Rectal smooth muscle tissue (tissue), 1 donor: ENCODE measurements around the gene DAB1.

Source experiments
- H3K27ac ChIP-seq: one replicate; pipeline ENCODE4 v1.7.0; 2013; ENCODE audit warnings: low read depth, low read length, inconsistent platforms
- H3K27me3 ChIP-seq: one replicate; pipeline ENCODE4 v1.7.0; 2013; ENCODE audit warnings: low read length; ENCODE audit not compliant: control insufficient read depth, insufficient read depth
- H3K36me3 ChIP-seq: one replicate; pipeline ENCODE4 v1.7.0; 2013; ENCODE audit warnings: low read length; ENCODE audit not compliant: control insufficient read depth, insufficient read depth
- H3K4me1 ChIP-seq: one replicate; pipeline ENCODE4 v1.7.0; 2013; ENCODE audit warnings: low read length; ENCODE audit not compliant: control insufficient read depth, insufficient read depth
- H3K4me3 ChIP-seq: one replicate; pipeline ENCODE4 v1.7.0; 2013; ENCODE audit warnings: low read length
- H3K9ac ChIP-seq: one replicate; pipeline ENCODE4 v1.7.0; 2013; ENCODE audit warnings: low read length

The DAB1 gene

DNA sequence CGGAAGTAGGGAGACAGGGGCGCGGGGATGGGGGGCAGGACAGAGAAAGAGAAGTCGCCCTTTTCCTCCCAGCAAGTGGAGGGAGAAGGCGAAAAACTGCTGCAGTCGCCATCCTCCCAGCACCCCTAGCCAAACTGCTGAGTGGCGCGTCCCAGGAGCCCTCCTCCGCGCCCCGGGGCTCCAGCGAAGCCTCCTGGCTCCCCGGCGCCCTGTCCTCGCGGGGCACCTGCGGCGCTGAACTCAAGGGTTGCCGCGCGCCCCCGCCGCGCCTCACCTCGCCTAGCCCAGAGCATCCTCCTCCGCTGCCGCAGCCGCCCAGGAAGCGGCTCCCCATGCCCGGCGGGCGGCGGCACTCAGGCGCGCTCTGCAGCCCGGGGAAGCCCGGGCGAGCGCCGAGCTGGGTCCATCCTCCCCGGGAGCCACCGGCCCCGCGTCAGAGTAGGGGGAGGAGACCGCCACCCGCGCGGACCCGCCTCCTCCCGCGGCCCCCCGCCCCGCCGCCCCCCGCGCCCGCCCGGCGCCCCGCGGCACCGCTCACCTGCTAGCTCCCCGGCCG, at the start of gene DAB1:
Gene DAB1, minus strand, starts transcription at position 405 of the 556 bp plus-strand sequence. CDS start 133,030 bp downstream, outside the sequence.
- H3K4me1 ChIP-seq, result no peaks in the 10 kb centered on the region
- no peaks in the 10 kb centered on the region for H3K36me3 ChIP-seq
- peak within 1 kb of the TSS; percentile 54 for H3K4me3 ChIP-seq
- no peak within 1 kb of the TSS for H3K27ac ChIP-seq
- no peak within 1 kb of the TSS for H3K9ac ChIP-seq
- peaks cover 6% of the 10 kb centered on the region for H3K27me3 ChIP-seq

DNA sequence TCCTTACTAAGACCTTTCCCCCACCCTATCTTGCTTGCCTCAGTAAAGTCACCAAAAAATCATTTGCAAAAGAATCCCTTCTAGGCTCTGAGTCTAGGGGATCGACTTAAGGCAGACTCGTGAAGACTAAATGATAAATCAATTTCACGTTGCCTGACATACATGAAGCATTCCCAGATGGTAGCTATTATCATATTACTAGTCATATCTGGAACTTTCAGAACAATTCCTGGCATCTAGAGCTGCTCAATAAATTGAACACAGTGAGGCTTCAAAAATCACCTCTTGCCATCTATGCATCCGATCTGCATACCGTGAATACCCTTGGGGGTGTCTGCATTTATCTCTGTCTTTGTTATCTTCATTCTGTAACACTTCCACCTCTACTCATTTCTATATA, 49.6 kb upstream of the DAB1 start:
- Histone ChIP-seq H3K9ac (no peak overlapping the region), H3K27me3 (no peaks in the 10 kb centered on the region), H3K27ac (no peak overlapping the region), H3K4me3 (no peak overlapping the region), H3K4me1 (no peaks in the 10 kb centered on the region), H3K36me3 (no peaks in the 10 kb centered on the region)

DNA sequence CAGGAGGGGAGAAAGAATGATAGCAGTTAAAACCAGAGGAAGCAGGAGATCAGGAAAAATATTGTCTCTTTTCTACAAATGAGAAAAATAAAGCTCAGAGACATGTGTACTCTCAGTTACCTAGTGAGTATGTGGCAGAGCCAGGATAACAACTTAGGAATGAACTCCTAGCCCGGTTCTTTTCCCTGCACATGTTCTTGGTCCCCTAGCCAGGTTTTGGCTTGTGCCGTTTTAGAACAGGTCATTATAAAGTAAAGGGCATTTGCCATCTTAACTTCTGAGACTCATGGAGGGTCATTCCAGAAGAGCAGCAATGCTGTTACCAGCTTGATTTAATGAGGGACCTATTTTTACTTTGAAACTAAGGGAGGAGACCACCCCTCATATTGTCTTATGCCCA, 48.1 kb upstream of the DAB1 start:
- H3K4me3 ChIP-seq, result no peak overlapping the region
- H3K4me1 ChIP-seq, result no peaks in the 10 kb centered on the region
- no peak overlapping the region for H3K27ac ChIP-seq
- H3K27me3 ChIP-seq, result no peaks in the 10 kb centered on the region
- H3K9ac ChIP-seq, result no peak overlapping the region
- H3K36me3 ChIP-seq, result no peaks in the 10 kb centered on the region

DNA sequence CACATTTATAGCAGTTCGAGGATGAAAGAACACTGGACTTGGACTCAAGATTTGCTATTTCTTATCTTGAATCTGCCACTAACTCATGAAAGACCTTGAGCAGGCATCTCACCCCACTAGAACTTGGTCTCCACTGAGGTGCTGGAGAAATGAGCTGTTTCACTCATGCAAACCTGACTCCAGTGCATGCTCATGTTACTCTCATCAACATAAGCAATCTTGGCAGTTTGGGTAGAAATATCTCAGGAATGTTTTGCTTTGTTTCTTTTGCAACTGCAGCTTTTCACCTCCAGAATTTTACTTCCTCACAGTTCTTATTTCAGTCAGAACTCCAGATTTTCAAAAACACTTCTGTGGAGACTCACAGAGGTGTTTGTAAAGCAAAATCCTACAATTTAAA, 46.2 kb upstream of the DAB1 start:
- Histone ChIP-seq H3K4me3 (no peak overlapping the region), H3K4me1 (no peaks in the 10 kb centered on the region), H3K27ac (no peak overlapping the region), H3K9ac (no peak overlapping the region), H3K27me3 (no peaks in the 10 kb centered on the region), H3K36me3 (no peaks in the 10 kb centered on the region)

DNA sequence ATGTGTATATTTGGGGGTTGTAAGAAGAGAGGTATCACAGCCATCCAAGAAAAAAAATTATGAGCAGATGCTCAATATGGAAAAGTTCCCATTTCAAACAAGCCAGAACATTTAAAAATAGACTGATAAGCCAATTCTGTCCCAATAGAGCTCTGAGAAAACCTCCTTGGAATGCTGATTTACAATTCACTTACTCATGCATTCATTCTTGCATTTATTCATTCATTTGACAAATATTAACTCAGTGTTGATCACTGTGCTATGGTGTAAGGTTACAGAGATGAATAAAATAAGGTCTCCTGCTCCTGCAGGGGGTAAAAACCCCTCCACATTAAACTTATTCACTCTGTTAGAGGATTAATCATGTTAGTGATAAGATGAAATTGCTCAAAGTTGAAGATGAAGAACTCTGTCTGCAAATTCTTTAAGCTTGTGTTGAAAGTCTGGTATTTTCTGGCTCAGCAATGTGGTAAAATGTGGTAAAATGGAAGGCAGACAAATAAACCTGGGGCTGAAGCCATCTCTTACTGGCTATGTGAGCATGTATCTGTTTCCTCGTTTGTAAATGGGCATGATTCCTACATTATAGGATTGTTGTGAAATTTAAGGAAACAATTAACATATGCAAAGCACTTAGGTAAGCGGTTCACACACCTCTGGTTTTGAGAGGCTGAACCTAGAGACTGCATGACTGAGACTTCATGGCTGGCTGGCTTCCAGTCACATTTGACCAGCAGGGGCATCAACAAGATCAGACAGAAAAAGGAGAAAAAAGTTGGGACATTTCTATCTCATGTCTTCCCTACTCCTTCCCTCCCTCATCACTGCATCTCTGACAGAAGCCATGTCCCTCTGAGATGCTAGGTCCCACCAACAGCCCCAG, 45.0 kb upstream of the DAB1 start:
- H3K4me1 ChIP-seq, result no peaks in the 10 kb centered on the region
- H3K36me3 ChIP-seq, result no peaks in the 10 kb centered on the region
- no peak overlapping the region for H3K4me3 ChIP-seq
- H3K27me3 ChIP-seq, result no peaks in the 10 kb centered on the region
- H3K9ac ChIP-seq, result no peak overlapping the region
- H3K27ac ChIP-seq, result no peak overlapping the region

DNA sequence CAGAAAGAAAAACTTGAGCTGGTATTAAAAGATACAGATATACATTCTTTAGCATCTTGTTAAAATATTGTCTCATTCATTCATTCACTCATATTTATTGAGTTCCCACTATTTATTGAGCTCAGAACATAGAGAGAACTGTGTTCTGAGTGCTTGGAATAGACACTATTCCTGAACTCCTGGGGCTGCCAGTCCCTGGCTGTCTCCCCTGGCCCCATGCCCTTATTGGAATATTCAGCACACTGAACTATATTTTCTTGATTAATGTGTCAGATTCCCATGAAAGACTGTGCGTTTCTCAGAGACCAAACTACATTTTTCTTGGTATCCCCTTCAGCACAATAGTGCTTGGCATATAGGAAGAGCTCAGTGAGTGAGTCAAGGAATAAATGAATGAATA, 44.0 kb upstream of the DAB1 start:
- H3K9ac ChIP-seq, result no peak overlapping the region
- no peaks in the 10 kb centered on the region for H3K36me3 ChIP-seq
- no peak overlapping the region for H3K4me3 ChIP-seq
- H3K27me3 ChIP-seq, result no peaks in the 10 kb centered on the region
- H3K4me1 ChIP-seq, result no peaks in the 10 kb centered on the region
- H3K27ac ChIP-seq, result no peak overlapping the region

DNA sequence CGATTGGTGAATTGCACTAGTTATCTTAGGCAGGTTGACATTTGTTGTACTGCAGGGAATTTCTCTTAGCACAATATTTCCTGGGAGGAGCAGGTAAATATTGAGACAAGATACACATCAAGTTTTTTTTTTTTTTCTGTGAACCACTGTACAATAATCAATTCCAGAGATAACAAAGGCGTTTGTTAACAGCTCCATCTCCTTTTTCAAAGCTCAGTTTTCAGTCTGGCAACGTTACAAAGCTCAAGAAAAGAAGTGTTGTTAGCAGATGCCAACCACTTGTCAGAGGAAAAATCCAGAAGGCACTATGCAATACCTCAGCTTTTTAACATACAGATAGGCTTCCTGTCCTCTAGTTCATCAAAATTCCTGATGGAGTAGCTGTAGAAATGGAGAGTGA, 40.9 kb upstream of the DAB1 start:
- H3K27me3 ChIP-seq, result no peaks in the 10 kb centered on the region

DNA sequence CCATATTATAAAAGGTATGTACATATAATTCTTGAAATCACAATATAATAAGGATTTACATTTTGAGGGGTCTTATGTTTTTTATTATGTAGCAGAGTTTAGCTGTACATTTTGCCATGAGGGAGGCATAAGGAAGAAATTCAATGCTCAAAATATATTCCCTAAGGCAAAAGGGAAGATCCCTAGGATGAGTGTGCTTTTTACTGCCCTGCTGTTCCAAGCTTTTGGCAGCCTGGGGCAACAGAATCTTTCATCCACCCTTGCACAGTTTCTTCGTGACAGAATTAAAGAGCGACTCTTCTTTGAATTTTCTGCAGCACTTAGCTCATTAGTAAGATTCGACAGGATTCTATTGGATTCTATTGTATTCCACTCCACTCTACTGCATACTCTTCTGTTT, 39.5 kb upstream of the DAB1 start:
- Histone ChIP-seq H3K27me3 (no peaks in the 10 kb centered on the region), H3K27ac (no peak overlapping the region), H3K36me3 (no peaks in the 10 kb centered on the region), H3K9ac (no peak overlapping the region), H3K4me1 (no peaks in the 10 kb centered on the region), H3K4me3 (no peak overlapping the region)

More for the DNA sequence above, 40.9 kb upstream of the DAB1 start:
- H3K9ac ChIP-seq, result no peak overlapping the region
- no peak overlapping the region for H3K4me3 ChIP-seq
- H3K4me1 ChIP-seq, result no peaks in the 10 kb centered on the region
- H3K36me3 ChIP-seq, result no peaks in the 10 kb centered on the region
- H3K27ac ChIP-seq, result no peak overlapping the region

DNA sequence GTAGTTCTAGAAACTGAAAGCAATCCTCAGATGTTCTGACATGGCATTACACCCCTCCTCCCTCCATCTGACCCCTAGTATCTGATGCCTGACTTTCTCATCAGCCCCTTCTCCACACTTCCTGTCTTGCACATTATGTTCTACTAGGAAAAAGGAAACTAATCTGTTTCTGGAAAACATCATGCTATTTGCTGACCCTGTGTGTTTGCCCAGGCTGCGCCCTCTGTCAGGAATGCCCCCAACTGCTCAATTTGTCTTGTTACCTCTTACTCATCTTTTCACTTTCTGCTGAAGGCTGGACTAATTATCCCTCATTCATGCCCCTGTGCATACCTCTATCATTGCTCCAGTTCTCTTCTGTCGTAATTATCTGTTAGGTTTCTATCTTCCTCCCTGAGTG, 37.5 kb upstream of the DAB1 start:
- Histone ChIP-seq H3K4me3 (no peak overlapping the region), H3K27ac (no peak overlapping the region), H3K9ac (no peak overlapping the region), H3K36me3 (no peaks in the 10 kb centered on the region), H3K27me3 (no peaks in the 10 kb centered on the region), H3K4me1 (no peaks in the 10 kb centered on the region)

DNA sequence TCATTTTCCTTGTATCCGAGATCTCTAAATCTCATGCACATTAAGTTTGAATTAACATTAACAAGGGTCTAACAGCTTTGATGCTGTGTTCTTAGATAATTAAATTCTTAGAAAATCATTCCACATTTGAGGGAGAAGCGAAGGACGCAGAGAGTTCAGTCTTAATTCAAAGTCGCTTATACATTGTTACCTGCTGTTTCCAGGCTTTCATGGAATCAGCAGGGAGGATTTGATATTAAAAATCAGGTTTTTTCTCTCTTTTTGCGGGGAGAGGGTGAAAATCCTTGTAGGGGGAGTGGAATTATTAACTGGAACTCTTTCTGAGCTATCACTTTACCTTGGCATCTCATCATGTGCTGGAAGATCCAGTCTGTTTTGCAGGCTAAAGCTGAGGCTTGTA, 27.7 kb upstream of the DAB1 start:
- H3K36me3 ChIP-seq, result no peaks in the 10 kb centered on the region
- H3K27me3 ChIP-seq, result no peaks in the 10 kb centered on the region
- H3K4me3 ChIP-seq, result no peak overlapping the region
- no peaks in the 10 kb centered on the region for H3K4me1 ChIP-seq
- H3K27ac ChIP-seq, result no peak overlapping the region
- no peak overlapping the region for H3K9ac ChIP-seq

DNA sequence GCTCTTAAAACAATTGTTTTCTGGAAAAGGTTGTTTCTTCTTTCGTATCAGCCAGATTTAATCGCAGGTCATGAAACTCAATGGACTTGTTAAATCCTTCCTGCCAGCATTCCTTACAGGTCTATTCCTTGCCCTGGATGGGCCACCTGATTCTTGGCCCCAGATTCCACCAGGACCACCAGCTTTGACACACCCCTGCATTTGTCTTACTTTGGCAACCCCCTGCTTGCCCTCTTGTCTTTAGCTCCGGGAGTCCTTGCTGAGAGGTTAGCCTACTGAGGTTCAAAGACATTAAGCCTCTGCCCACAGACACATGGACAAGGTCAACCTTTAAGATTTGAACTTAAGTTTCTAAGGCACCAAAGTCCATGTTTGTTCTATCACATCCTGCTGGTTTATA, 27.1 kb upstream of the DAB1 start:
- H3K27ac ChIP-seq, result no peak overlapping the region

DNA sequence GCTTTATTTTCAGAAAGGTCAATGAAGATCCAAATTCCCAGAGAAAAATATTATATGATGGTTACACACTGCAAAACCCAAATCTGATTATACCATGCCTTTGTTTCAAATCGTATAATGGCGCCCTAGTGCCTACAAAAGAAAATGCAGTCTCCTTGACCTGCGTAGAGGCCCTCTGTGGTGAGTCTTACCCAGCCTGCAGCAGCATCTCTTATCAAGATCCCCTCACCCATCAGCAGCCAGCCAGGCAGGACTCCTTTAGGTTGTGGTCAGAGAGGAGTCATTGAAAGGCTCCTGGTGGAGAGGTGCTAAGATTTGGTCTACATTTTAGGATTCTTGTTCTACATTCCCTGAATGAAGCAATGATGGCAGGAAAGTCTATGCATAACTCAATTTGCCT, 23.7 kb upstream of the DAB1 start:
- Histone ChIP-seq H3K4me1 (no peaks in the 10 kb centered on the region), H3K4me3 (no peak overlapping the region), H3K36me3 (no peaks in the 10 kb centered on the region), H3K27ac (no peak overlapping the region), H3K9ac (no peak overlapping the region), H3K27me3 (no peaks in the 10 kb centered on the region)

More for the DNA sequence above, 27.1 kb upstream of the DAB1 start:
- no peak overlapping the region for H3K9ac ChIP-seq
- H3K36me3 ChIP-seq, result no peaks in the 10 kb centered on the region
- no peak overlapping the region for H3K4me3 ChIP-seq
- no peaks in the 10 kb centered on the region for H3K4me1 ChIP-seq
- no peaks in the 10 kb centered on the region for H3K27me3 ChIP-seq

DNA sequence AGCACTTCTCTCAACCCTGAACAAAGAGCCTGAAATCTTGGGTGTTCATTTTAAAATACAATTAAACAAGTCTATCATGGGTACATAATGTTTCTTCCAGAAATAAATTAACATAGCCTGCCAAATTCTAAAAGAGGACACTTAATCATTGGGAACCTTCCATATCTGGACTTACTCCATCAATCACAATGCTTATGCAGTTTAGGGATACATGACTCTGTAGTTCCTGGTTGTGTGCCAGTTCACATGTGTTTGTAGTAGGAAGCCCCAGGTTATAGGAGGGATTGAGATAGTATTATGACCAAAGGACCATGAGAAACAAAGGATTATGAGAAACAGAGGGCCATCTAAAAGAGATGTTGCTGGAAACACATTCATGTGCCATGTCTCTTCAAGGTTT, 19.1 kb upstream of the DAB1 start:
- Histone ChIP-seq H3K27me3 (no peaks in the 10 kb centered on the region), H3K9ac (no peak overlapping the region), H3K27ac (no peak overlapping the region), H3K4me3 (no peak overlapping the region), H3K4me1 (no peaks in the 10 kb centered on the region), H3K36me3 (no peaks in the 10 kb centered on the region)
